ENCODE measurements around the gene HSD17B7.

Gene HSD17B7

DNA sequence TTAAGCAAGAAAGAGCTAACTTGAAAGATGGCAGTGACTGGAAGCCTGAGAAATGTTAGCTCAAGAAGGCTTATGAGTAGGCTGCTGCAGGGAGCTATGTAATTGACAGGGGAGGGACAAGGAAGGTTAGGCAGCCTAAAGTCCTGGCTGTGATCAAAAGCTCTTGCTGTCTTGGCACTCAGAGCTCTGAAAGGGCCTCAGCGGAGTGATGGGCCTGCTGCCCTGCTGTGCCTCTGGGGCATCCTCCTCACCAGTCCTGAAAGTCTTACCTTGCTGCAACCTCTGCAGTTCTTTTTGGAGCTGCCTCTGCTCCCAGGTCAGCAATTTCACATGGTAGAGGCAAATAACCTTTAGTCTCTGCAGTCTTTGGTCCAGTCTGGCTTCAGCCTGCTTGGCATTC lies 68.7 kb downstream of the HSD17B7 start:
- no peak for DNase-seq

DNA sequence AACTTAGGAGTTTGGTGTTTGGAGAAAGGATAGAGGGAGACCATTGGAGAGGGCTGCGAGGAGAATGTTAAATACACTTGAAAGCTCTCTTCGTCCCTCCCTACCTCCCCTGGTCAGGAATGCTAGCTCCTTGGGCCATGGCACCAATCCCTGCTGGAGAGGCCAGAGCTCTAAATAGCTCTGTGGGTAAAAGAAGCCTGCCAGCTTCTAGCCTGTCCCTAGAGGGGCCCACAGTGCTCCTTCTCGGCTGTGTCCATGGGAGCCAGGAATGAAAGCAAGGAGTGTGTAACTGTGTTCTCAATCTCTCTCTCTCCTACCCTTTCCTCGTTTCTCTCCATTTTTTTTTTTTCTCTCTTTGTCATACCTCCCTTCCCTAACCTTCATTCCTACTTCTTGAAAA lies 70.6 kb downstream of the HSD17B7 start, which contains the start of gene CCDC190:
CCDC190 (minus strand) TSS at position 75 of the 400 bp plus-strand sequence. CDS start 1,529 bp downstream, outside the sequence.
- DNase-seq, result no peak

DNA sequence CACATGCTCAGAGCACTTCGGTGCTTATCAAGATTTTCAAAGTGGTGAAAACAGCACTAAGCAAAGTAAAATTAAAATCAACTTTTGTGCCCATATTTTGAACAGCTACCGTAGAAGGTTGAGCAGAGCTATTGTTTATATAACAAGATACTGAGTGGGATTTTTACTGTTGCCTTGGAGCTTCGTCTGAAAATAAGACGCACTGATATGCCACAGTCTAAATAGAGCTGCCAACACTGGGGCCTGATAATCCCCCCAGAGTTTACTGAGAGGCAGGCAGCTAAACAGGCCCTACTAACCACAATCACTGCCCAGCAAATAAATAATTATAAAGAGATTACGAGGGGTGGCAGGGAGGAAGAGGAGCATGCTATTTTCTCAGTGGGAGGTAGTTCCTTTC lies 71.1 kb downstream of the HSD17B7 start:
- DNase-seq, result no peak

Data from hematopoietic multipotent progenitor cell treated with erythropoietin and hydrocortisone succinate and interleukin-3 and kit ligand, for 8 days (in vitro differentiated cells).